T47D (cell line): ENCODE data around the gene TPH1.

Experiments used
- DNase-seq, 2 experiments: peaks; one replicate each; pipeline versions ENCODE4 v3.0.0 to v3.0.0-alpha.2; 2011 to 2012; ENCODE audit warnings: low read depth in 1 of 2, low spot score in 1 of 2
- JUND ChIP-seq: IDR thresholded peaks from 2 replicates; pipeline ENCODE4 v1.6.1; 2012; ENCODE audit warnings: low read depth
- in situ Hi-C: cut with HindIII; loops from 2 replicates; pipeline ENCODE4 v1.10.0; 2016; ENCODE audit warnings: low sequenced_read_pairs, low pct_unique_long_range_greater_than_20kb

The TPH1 gene

GRCh38 chr11:18046116-18046777, at the start of gene TPH1:
TSS of gene TPH1 (minus strand) at chr11:18046269. CDS start at chr11:18040762, 5,507 bp downstream.
- peak in 1 of 2 experiments; percentile 6 for DNase-seq
- in situ Hi-C loops, result no loop called here
- no peak for TF ChIP-seq JUND

GRCh38 chr11:18093959-18094358, 47.9 kb upstream of the TPH1 start:
- DNase-seq, result no peak
- TF ChIP-seq JUND, result no peak
- in situ Hi-C loops, result no loop called here

GRCh38 chr11:18091731-18092130, 45.7 kb upstream of the TPH1 start:
- in situ Hi-C loops, result no loop called here
- TF ChIP-seq JUND, result no peak

GRCh38 chr11:18088966-18089365, 42.9 kb upstream of the TPH1 start:
- no peak for DNase-seq
- in situ Hi-C loops, result no loop called here
- TF ChIP-seq JUND, result no peak

More at GRCh38 chr11:18091731-18092130, 45.7 kb upstream of the TPH1 start:
- no peak for DNase-seq

- TF ChIP-seq JUND, result no peak
- in situ Hi-C loops, result no loop called here
- DNase-seq, result no peak
These were observed 42.3 kb upstream of the TPH1 start for GRCh38 chr11:18088366-18088765.

- in situ Hi-C loops, result no loop called here
- no peak for DNase-seq
- no peak for TF ChIP-seq JUND
These were observed 35.5 kb upstream of the TPH1 start for GRCh38 chr11:18081551-18081950.

- DNase-seq, result peak in 1 of 2 experiments; percentile 14
- in situ Hi-C loops, result no loop called here
- no peak for TF ChIP-seq JUND
These were observed 34.4 kb upstream of the TPH1 start for GRCh38 chr11:18080451-18080850.

GRCh38 chr11:18078909-18079308, 32.8 kb upstream of the TPH1 start:
- in situ Hi-C loops, result no loop called here
- TF ChIP-seq JUND, result no peak
- DNase-seq, result no peak

GRCh38 chr11:18075444-18075843, 29.4 kb upstream of the TPH1 start:
- no peak for TF ChIP-seq JUND
- no peak for DNase-seq

GRCh38 chr11:18071098-18071705, 25.1 kb upstream of the TPH1 start:
- no peak for DNase-seq
- TF ChIP-seq JUND, result no peak
- in situ Hi-C loops, result no loop called here

More at GRCh38 chr11:18075444-18075843, 29.4 kb upstream of the TPH1 start:
- in situ Hi-C loops, result no loop called here

GRCh38 chr11:18067372-18067771, 21.3 kb upstream of the TPH1 start:
- no peak for DNase-seq
- no peak for TF ChIP-seq JUND
- in situ Hi-C loops, result no loop called here

GRCh38 chr11:18066626-18067025, 20.6 kb upstream of the TPH1 start:
- DNase-seq, result no peak
- in situ Hi-C loops, result no loop called here
- no peak for TF ChIP-seq JUND

- in situ Hi-C loops, result no loop called here
- peak in 1 of 2 experiments; percentile 9 for DNase-seq
These were observed 19.5 kb upstream of the TPH1 start for GRCh38 chr11:18065572-18065971.

More at GRCh38 chr11:18065572-18065971, 19.5 kb upstream of the TPH1 start:
- no peak for TF ChIP-seq JUND
